ENCODE data around the gene NAT9.

DNA sequence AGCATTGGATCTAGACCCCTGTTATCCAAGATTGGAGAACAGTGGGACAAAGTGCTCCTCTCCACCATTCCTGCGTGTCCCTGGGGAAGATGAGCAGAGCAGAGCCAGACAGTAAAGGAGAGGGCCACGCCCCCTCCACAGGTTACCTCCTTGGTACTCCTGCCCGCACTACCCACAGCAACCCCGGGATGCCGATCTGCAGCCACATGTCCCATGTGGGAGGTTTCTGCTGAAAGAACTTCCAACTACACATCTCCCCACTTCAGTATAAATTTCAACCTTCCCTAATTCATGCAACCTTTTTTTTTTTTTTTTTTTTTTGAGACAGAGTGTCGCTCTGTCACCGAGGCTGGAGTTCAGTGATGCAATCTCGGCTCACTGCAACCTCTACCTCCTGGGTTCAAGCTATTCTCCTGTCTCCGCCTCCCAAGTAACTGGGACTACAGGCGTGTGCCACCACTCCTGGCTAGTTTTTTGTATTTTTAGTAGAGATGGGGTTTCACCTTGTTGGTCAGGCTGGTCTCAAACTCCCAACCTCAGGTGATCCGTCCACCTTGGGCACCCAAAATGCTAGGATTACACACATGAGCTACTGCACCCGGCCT lies 36.8 kb downstream of the NAT9 start:
- TF ChIP-seq, protein P1, sequence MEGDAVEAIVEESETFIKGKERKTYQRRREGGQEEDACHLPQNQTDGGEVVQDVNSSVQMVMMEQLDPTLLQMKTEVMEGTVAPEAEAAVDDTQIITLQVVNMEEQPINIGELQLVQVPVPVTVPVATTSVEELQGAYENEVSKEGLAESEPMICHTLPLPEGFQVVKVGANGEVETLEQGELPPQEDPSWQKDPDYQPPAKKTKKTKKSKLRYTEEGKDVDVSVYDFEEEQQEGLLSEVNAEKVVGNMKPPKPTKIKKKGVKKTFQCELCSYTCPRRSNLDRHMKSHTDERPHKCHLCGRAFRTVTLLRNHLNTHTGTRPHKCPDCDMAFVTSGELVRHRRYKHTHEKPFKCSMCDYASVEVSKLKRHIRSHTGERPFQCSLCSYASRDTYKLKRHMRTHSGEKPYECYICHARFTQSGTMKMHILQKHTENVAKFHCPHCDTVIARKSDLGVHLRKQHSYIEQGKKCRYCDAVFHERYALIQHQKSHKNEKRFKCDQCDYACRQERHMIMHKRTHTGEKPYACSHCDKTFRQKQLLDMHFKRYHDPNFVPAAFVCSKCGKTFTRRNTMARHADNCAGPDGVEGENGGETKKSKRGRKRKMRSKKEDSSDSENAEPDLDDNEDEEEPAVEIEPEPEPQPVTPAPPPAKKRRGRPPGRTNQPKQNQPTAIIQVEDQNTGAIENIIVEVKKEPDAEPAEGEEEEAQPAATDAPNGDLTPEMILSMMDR (IDR thresholded peaks at IDR 0.05): no peak
- TF ChIP-seq POLR2A (IDR thresholded peaks at IDR 0.05) (no peak), EP300 (IDR thresholded peaks at IDR 0.05) (no peak)

Measured in tibial nerve (tissue), 4 donors.